GM10847 (cell line): ENCODE measurements around the gene CDC34.
A peak's percentile ranks its signal among the peaks of the same experiment; 100 is the strongest.

Source experiments
- POLR2A ChIP-seq: IDR thresholded peaks from 2 replicates; pipeline ENCODE4 v1.6.1; 2011; ENCODE audit not compliant: insufficient read length; ENCODE audit errors: extremely low read depth

Gene CDC34

GRCh38 chr19:566844-567243 lies 35.3 kb downstream of the CDC34 start:
- TF ChIP-seq POLR2A = no peak

DNA sequence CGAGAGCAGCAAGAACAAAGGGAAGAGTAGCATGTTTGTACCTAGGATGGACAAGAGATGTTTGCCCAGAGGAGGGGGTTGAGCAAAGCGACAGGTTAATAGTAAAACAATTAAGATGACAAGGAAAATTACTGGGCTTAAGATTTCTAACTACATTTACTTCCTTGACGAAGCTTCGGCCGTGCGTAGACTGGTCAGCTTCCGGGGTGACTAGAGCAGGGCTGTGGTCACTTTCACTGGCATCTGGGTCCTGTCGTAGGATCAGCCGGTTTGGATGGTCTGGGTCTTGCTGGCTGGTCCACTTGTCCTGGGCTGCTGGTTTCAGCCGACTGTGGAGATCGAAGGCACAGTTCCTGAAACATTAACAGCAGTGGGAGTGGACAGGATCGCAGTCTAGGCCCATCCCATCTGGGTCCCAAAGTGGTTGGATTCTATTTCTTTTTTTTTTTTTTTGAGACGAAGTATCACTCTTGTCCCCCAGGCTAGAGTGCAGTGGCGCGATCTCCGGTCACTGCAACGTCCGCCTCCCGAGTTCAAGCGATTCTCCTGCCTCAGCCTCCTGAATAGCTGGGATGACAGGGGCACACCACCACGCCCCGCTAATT lies 35.8 kb downstream of the CDC34 start:
- TF ChIP-seq POLR2A = no peak

- no peak for TF ChIP-seq POLR2A
Measured at GRCh38 chr19:570251-570686, 38.7 kb downstream of the CDC34 start.

DNA sequence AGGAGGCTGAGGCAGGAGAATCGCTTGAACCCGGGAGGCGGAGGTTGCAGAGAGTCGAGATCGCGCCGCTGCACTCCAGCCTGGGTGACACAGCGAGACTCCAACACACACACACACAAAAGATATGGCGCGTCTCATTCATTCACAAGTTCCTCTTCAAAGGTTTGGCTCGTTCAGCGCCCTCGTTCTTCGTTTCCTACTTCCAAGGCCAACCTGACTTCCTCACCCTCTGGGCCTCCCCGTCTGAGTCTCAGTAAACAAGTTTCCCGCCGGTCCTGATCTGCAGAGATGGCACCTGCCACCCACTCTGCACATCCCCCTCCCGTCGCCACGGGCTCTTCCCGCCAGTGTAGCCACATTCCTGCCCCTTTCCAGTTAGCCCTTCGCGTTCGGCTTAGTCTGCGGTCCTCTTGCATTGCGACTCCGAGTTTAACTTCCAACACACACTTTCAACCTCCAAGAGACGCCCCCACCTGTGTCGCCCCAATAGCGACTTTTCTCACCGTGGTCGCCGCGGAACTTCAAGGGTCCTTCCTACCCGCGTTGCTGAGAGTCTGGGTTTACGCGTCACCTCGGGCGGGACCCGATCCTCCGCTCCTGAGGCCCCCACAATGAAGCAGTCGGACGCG lies 39.5 kb downstream of the CDC34 start:
- TF ChIP-seq POLR2A = no peak

DNA sequence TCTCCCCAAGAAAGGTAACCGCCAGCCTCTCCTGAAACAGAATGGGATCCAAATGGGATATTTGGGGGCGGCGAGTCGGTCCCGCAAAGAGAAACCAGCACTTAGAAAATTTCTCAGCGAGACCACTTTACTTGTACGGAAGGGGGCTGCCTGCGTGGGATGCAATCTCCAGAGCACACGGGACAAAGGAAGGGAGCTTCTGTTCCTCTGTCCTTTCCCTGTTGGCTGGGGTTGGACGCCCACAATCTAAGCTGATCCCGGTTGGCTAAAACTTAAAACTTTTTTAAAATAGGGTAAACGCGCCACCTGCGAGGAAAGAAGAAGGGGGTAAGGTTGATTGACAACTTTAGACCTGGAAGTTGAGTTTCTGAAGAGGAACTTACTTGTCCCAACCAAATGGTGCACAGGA lies 40.0 kb downstream of the CDC34 start:
- TF ChIP-seq POLR2A = no peak

GRCh38 chr19:572140-572742 lies 40.7 kb downstream of the CDC34 start, which contains the start of gene BSG:
Gene BSG (plus strand): TSS chr19:572596. CDS start chr19:572635, 39 bp downstream.
- peak; percentile 99 for TF ChIP-seq POLR2A

- TF ChIP-seq POLR2A = no peak
Measured at GRCh38 chr19:572743-573518, 41.4 kb downstream of the CDC34 start.

GRCh38 chr19:573519-573825 lies 41.9 kb downstream of the CDC34 start:
- TF ChIP-seq POLR2A = no peak

DNA sequence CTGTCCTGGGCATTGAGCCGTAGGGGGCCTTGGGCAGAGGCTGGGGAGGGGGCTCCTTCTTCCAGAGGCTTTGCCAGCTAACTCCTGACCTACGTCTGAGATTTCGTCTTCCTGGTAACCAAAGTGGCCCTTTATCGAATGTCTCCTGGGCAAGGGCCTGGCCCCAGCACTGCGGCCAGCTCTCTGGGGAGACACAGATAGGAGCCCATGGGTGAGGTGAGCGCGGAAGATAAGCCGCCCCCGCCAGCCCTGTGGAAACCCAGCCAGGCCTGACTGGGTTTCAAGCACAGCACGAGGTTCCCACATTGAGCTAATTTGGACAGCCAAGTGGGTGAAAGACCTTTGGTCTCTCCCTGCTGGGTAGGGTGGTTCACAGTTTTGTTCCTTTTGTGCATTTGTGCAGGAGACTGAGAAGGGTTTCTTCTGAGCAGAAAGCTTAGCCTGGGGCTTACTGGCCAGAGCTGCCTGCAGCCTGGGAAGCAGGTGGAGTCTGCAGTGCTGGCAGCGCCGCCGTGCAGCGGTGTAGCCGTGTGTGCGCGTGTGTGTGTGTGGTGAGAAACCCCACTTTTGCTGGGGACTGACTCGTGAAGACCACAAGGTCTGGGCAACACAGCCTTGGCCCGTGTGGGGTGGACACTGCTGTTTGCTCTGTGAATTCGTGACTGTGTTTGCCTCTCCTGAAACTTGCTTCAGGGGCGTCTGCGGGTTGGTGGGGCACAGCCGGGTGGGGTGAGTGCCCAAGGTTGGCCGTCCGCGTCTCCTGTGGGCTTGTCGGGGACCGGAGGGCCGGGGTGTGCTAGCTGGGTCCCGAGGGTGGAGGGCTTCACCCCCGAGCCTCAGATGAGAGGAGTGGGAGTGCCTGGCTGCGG lies 43.3 kb downstream of the CDC34 start:
- no peak for TF ChIP-seq POLR2A

DNA sequence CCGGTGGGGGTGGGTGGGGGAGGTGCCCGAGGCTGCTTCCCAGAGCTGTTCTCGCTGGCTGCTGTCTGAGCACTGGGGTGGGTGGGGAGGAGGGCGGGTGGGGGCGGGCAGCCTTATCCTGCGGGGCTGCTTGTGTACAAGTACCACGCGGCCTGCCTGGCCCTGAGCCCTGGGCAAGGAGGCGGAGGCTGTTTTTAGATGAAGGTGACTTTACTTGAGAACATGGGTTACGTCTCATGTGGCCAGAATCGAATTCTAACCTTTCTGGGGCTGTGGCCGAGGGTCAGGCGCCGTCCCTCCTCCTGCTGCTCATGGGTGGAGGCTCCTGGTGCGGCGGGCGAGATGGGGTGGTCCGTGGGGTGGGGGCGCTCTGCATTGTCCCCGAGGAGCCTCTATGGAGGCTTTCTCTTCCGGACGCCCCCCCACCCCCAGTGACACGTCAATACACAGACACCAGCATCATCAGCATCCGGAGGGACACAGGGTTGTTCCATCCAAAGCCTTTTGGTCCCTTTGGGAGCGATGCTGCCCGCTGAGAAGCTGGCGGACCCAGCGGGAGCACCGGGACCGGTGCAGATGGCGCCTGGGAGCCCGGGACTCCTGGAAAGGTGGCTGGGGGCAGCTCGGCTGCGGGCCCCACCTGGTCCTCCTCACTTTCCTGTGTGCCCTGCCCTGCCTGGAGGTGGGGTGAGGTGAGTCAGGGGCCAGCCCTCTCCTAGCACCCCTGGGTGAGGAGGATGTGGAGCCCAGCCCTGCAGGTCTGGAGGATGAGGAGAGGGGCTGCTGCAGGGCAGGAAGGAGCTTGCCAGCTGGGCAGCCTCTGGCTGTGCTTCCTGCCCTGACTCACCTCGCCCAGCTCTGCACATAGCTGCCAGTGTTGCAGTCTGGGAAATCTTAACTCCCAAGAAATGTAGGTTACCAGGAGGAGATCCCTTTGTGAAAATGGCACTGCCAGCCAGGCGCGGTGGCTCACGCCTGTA lies 44.3 kb downstream of the CDC34 start:
- no peak for TF ChIP-seq POLR2A

DNA sequence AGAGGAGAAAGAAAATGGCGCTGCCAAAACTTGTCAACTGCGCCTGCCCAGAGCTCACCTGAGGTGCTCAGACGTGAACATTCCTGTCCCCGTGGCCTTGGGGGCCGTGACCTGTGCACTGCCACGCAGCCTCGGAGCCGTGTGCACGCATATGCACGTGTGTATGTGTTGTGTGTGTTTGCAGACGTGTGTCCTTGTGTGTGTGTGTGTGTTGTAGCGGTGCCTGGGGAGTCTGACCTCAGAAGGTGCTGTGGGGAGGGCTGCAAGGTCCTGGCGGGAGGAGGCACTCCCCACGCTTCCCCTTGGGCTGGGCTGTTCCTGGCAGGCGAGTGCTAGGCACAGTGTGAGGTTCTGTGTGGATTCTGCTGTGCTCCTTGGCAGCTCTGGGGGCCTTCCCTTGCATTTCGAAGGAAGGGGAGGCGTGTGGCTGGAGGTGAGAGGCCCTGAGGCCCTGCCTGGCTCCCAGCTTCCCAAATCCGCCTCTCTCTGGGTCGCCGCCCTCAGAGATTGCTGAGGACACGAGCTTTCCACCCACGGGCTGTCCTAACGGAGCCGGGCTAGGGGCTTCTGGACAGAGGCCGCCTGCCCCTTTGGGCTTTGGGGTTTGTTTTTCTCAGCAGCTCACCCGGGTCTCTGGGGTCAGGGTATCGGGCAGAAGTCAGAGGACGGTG lies 45.3 kb downstream of the CDC34 start:
- no peak for TF ChIP-seq POLR2A

DNA sequence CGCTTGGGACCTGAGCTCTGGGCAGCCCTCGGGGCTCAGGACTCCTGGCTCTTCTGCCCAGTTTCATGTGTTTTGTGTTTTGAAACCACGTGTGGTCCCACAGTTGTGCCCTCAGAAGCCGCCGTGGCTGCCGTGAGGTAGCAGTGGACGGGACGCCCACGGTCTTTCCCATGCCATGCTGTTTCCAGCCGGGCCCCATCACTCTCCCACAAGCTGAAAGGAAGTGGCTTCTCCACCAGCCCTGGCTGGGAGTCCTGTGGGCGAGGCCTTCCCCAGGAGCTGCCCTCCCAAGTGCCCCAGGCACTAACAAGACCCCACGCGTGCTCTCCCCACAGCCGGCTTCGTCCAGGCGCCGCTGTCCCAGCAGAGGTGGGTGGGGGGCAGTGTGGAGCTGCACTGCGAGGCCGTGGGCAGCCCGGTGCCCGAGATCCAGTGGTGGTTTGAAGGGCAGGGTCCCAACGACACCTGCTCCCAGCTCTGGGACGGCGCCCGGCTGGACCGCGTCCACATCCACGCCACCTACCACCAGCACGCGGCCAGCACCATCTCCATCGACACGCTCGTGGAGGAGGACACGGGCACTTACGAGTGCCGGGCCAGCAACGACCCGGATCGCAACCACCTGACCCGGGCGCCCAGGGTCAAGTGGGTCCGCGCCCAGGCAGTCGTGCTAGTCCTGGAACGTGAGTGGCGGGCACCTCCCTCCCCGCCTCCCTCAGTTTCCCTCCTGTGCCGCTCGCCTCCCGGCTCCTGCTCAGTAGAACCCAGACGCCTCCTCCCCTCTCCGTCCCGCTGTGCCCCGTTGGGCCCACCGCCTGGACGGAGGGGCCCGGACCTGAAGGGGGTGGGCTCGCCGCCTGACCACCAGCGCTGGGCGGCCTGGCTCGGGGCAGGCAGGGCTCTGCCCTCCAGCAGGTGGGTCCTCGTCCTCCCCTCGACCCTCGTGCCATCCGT lies 46.2 kb downstream of the CDC34 start:
- TF ChIP-seq POLR2A = no peak
